HEK293 (cell line): Measurements from ENCODE around the gene FANK1.

ENCODE experiments used
- AEBP2 ChIP-seq: fragments of 450-650 bp; formaldehyde crosslinking; IDR thresholded peaks from 2 replicates; pipeline ENCODE4 v1.5.1; 2016; ENCODE audit warnings: missing biosample characterization, missing genetic modification characterization, borderline replicate concordance
- ATF2 ChIP-seq: fragments of 450-650 bp; formaldehyde crosslinking; IDR thresholded peaks from 2 replicates; pipeline ENCODE4 v1.5.1; 2016; ENCODE audit warnings: missing biosample characterization, missing genetic modification characterization, low read depth
- CTCF ChIP-seq: fragments of 450-650 bp; formaldehyde crosslinking; IDR thresholded peaks from 2 replicates; pipeline ENCODE4 v1.5.1; 2016; ENCODE audit warnings: missing biosample characterization, missing genetic modification characterization
- GLIS2 ChIP-seq: fragments of 450-650 bp; formaldehyde crosslinking; IDR thresholded peaks from 2 replicates; pipeline ENCODE4 v1.5.1; 2016; ENCODE audit warnings: missing biosample characterization, missing genetic modification characterization
- HOXC10 ChIP-seq: sonication (generic); formaldehyde crosslinking; IDR thresholded peaks from 2 replicates; pipeline ENCODE4 v1.8.1; 2023; ENCODE audit warnings: mild to moderate bottlenecking, missing genetic modification reagents
- IKZF3 ChIP-seq: fragments of 450-650 bp; IDR thresholded peaks from 2 replicates; pipeline ENCODE4 v1.5.0; 2018; ENCODE audit warnings: missing biosample characterization, mild to moderate bottlenecking, missing genetic modification characterization, moderate library complexity
- SCRT2 ChIP-seq: fragments of 450-650 bp; formaldehyde crosslinking; IDR thresholded peaks from 2 replicates; pipeline ENCODE4 v1.5.1; 2016; ENCODE audit warnings: missing biosample characterization, missing genetic modification characterization
- ZBTB1 ChIP-seq: fragments of 450-650 bp; formaldehyde crosslinking; IDR thresholded peaks from 2 replicates; pipeline ENCODE4 v1.5.1; 2016; ENCODE audit warnings: missing biosample characterization, missing genetic modification characterization
- ZBTB17 ChIP-seq: fragments of 450-650 bp; formaldehyde crosslinking; IDR thresholded peaks from 2 replicates; pipeline ENCODE4 v1.5.1; 2016; ENCODE audit warnings: missing biosample characterization, missing genetic modification characterization
- ZBTB7A ChIP-seq: fragments of 450-650 bp; formaldehyde crosslinking; IDR thresholded peaks from 2 replicates; pipeline ENCODE4 v1.5.1; 2016; ENCODE audit warnings: low read depth, missing biosample characterization, missing genetic modification characterization
- ZEB2 ChIP-seq: fragments of 450-650 bp; formaldehyde crosslinking; IDR thresholded peaks from 2 replicates; pipeline ENCODE4 v1.5.1; 2016; ENCODE audit warnings: missing biosample characterization, missing genetic modification characterization
- ZFP69B ChIP-seq: fragments of 450-650 bp; formaldehyde crosslinking; IDR thresholded peaks from 2 replicates; pipeline ENCODE4 v1.5.1; 2016; ENCODE audit warnings: missing biosample characterization, missing genetic modification characterization
- ZNF140 ChIP-seq: fragments of 450-650 bp; formaldehyde crosslinking; IDR thresholded peaks from 2 replicates; pipeline ENCODE4 v1.5.1; 2016; ENCODE audit warnings: missing biosample characterization, missing genetic modification characterization
- ZNF157 ChIP-seq: fragments of 450-650 bp; formaldehyde crosslinking; IDR thresholded peaks from 2 replicates; pipeline ENCODE4 v1.5.1; 2016; ENCODE audit warnings: missing biosample characterization, missing genetic modification characterization
- ZNF169 ChIP-seq: fragments of 450-650 bp; formaldehyde crosslinking; IDR thresholded peaks from 2 replicates; pipeline ENCODE4 v1.5.1; 2016; ENCODE audit warnings: missing biosample characterization, missing genetic modification characterization
- ZNF2 ChIP-seq: fragments of 450-650 bp; formaldehyde crosslinking; IDR thresholded peaks from 2 replicates; pipeline ENCODE4 v1.5.1; 2016; ENCODE audit warnings: missing biosample characterization, missing genetic modification characterization
- ZNF248 ChIP-seq: fragments of 450-650 bp; formaldehyde crosslinking; IDR thresholded peaks from 2 replicates; pipeline ENCODE4 v1.5.1; 2017; ENCODE audit warnings: missing biosample characterization, missing genetic modification characterization
- ZNF292 ChIP-seq: fragments of 450-650 bp; formaldehyde crosslinking; IDR thresholded peaks from 2 replicates; pipeline ENCODE4 v1.5.1; 2016; ENCODE audit warnings: low read depth, missing biosample characterization, missing genetic modification characterization, borderline replicate concordance
- ZNF302 ChIP-seq: fragments of 450-650 bp; formaldehyde crosslinking; IDR thresholded peaks from 2 replicates; pipeline ENCODE4 v1.5.1; 2016; ENCODE audit warnings: missing biosample characterization, missing genetic modification characterization, low read depth
- ZNF311 ChIP-seq: fragments of 450-650 bp; formaldehyde crosslinking; IDR thresholded peaks from 2 replicates; pipeline ENCODE4 v1.5.1; 2017; ENCODE audit warnings: missing biosample characterization, missing genetic modification characterization, borderline replicate concordance
- ZNF341 ChIP-seq: fragments of 450-650 bp; formaldehyde crosslinking; IDR thresholded peaks from 2 replicates; pipeline ENCODE4; 2016; ENCODE audit warnings: low read depth, missing biosample characterization, missing genetic modification characterization
- ZNF404 ChIP-seq: fragments of 450-650 bp; formaldehyde crosslinking; IDR thresholded peaks from 2 replicates; pipeline ENCODE4 v1.5.1; 2017; ENCODE audit warnings: missing biosample characterization, missing genetic modification characterization
- ZNF423 ChIP-seq: fragments of 450-650 bp; formaldehyde crosslinking; IDR thresholded peaks from 2 replicates; pipeline ENCODE4 v1.5.1; 2016; ENCODE audit warnings: missing biosample characterization, missing genetic modification characterization
- ZNF530 ChIP-seq: fragments of 450-650 bp; formaldehyde crosslinking; IDR thresholded peaks from 2 replicates; pipeline ENCODE4 v1.5.1; 2016; ENCODE audit warnings: low read depth, missing biosample characterization, missing genetic modification characterization
- ZNF549 ChIP-seq: fragments of 450-650 bp; IDR thresholded peaks from 2 replicates; pipeline ENCODE4 v1.5.1; 2018; ENCODE audit warnings: missing biosample characterization, missing genetic modification characterization, mild to moderate bottlenecking, inconsistent platforms, moderate library complexity
- ZNF571 ChIP-seq: fragments of 450-650 bp; formaldehyde crosslinking; IDR thresholded peaks from 2 replicates; pipeline ENCODE4 v1.5.0; 2017; ENCODE audit warnings: missing biosample characterization, missing genetic modification characterization
- ZNF596 ChIP-seq: fragments of 450-650 bp; IDR thresholded peaks from 2 replicates; pipeline ENCODE4 v1.5.0; 2018; ENCODE audit warnings: missing biosample characterization, mild to moderate bottlenecking, missing genetic modification characterization, moderate library complexity
- ZNF654 ChIP-seq: fragments of 450-650 bp; formaldehyde crosslinking; IDR thresholded peaks from 2 replicates; pipeline ENCODE4 v1.5.1; 2016; ENCODE audit warnings: low read depth, missing biosample characterization, missing genetic modification characterization
- ZNF677 ChIP-seq: fragments of 450-650 bp; IDR thresholded peaks from 2 replicates; pipeline ENCODE4 v1.5.0; 2018; ENCODE audit warnings: missing biosample characterization, mild to moderate bottlenecking, missing genetic modification characterization, moderate library complexity
- ZNF76 ChIP-seq: fragments of 450-650 bp; formaldehyde crosslinking; IDR thresholded peaks from 2 replicates; pipeline ENCODE4; 2016; ENCODE audit warnings: low read depth, missing biosample characterization, missing genetic modification characterization, borderline replicate concordance

FANK1 gene

GRCh38 chr10:125982260-125982948, 86.0 kb downstream of the FANK1 start (continued):
- TF ChIP-seq ZNF2 (tag by site-specific recombination), result no peak
- TF ChIP-seq ZNF404 (tag by site-specific recombination), result no peak
- no peak for TF ChIP-seq ZNF311 (tag by site-specific recombination)
- TF ChIP-seq ZNF596 (tag by site-specific recombination), result no peak
- no peak for TF ChIP-seq ZNF292 (tag by site-specific recombination)
- no peak for TF ChIP-seq ZEB2 (tag by site-specific recombination)
- no peak for TF ChIP-seq ZNF302 (tag by site-specific recombination)
- TF ChIP-seq ZBTB1, result no peak
- no peak for TF ChIP-seq ZNF530
- TF ChIP-seq ZNF140, result no peak
- TF ChIP-seq ZNF248 (tag by site-specific recombination), result no peak
- TF ChIP-seq ZNF654 (tag by site-specific recombination), result peak; percentile 97
- no peak; the same call in 1 of the 2 replicates for TF ChIP-seq ZNF76 (tag by site-specific recombination)
- TF ChIP-seq GLIS2 (tag by site-specific recombination), result no peak
- no peak for TF ChIP-seq ZNF423 (tag by site-specific recombination)
- peak; percentile 54 for TF ChIP-seq CTCF (tag by site-specific recombination)
- TF ChIP-seq ZNF677 (tag by site-specific recombination), result no peak
- TF ChIP-seq ZNF341 (tag by site-specific recombination), result no peak
- TF ChIP-seq ZNF169 (tag by site-specific recombination), result no peak
- peak; percentile 53; the same call in 1 of the 2 replicates for TF ChIP-seq ZBTB17 (tag by site-specific recombination)
- TF ChIP-seq HOXC10, result no peak
- no peak for TF ChIP-seq ATF2
- TF ChIP-seq AEBP2 (tag by site-specific recombination), result no peak
- no peak for TF ChIP-seq SCRT2 (tag by site-specific recombination)
- TF ChIP-seq ZNF549 (tag by site-specific recombination), result no peak
- TF ChIP-seq ZNF157 (tag by site-specific recombination), result no peak
- TF ChIP-seq IKZF3, result no peak
- no peak for TF ChIP-seq ZNF571
- TF ChIP-seq ZBTB7A (tag by site-specific recombination), result no peak
- TF ChIP-seq ZFP69B (tag by site-specific recombination), result no peak
